BJ (cell line): ENCODE measurements around the gene PSPN. TPM values are rescaled to one million over a fixed set of nuclear protein-coding genes. Genes with fewer than 3 reads are reported as not detected.

Experiments
- CTCF ChIA-PET: fragments of 350-600 bp; formaldehyde crosslinking; extraction: SDS; loops from one replicate; lab custom pipeline; 2021; ENCODE audit warnings: antibody characterized with exemption, inconsistent platforms; lab: Yijun Ruan, JAX
- POLR2A ChIA-PET: fragments of 300-600 bp; sonication (Branson Sonifier 250); formaldehyde crosslinking; extraction: SDS; loops from one replicate; lab custom pipeline; 2021; ENCODE audit warnings: antibody characterized with exemption; lab: Charles Lee
- DNase-seq: peaks from one replicate; pipeline ENCODE4 v3.0.0-alpha.2; 2011; ENCODE audit warnings: low read depth
- H3K27me3 ChIP-seq: 2 replicates; pipeline ENCODE4 v1.6.0; 2011; ENCODE audit warnings: low read length; ENCODE audit not compliant: control insufficient read depth, insufficient read depth
- H3K36me3 ChIP-seq: 2 replicates; pipeline ENCODE4 v1.5.1; 2011; ENCODE audit warnings: low read length; ENCODE audit not compliant: control insufficient read depth, insufficient read depth
- H3K4me3 ChIP-seq: 2 replicates; pipeline ENCODE4 v1.5.1; 2011; ENCODE audit warnings: low read depth, mild to moderate bottlenecking, control low read depth, low read length
- CTCF ChIP-seq: IDR thresholded peaks from 2 replicates; pipeline ENCODE4 v1.5.1; 2011; ENCODE audit warnings: low read depth, mild to moderate bottlenecking, control low read depth, inconsistent platforms, low read length, moderate library complexity; ENCODE audit not compliant: insufficient read depth
- polyA plus RNA-seq: library from polyadenylated mRNA; depleted of rRNA; stranded (reverse); fragments of >200 nt; gene quantifications from 2 replicates; pipeline ENCODE4 v1.2.3, GENCODE V29; 2011; rRNA removed
- small RNA-seq: library from RNA; depleted of rRNA; stranded (forward); fragments of <200 nt; gene quantifications from one replicate; pipeline ENCODE3, GENCODE V24; 2012; ENCODE audit warnings: low replicate concordance, low read depth; ENCODE audit not compliant: insufficient read length

The PSPN gene
- polyA plus RNA-seq, 1 experiment = 0.32 TPM

GRCh38 chr19:6334490-6335285 lies 41.0 kb downstream of the PSPN start:
- no peak for TF ChIP-seq CTCF
- 0 out of 2 replicates have a peak, but pooled peaks cover 1% of the 10 kb centered on the region for H3K27me3 ChIP-seq
- ChIA-PET POLR2A (no interaction called here), CTCF (interaction anchor here (0.7 kb wide), 1 partner anchor 220 kb away, joined by 3 read pairs; no protein-coding TSS in a partner anchor)
- H3K4me3 ChIP-seq = no peak overlapping the region
- no peak for DNase-seq
- H3K36me3 ChIP-seq = no peaks in the 10 kb centered on the region

GRCh38 chr19:6333439-6333838 lies 42.3 kb downstream of the PSPN start, which contains the start of gene ACER1:
Gene ACER1, minus strand, starts transcription at chr19:6333612. Its CDS starts 61 bp downstream, at chr19:6333551.
- no peak within 1 kb of the TSS for H3K4me3 ChIP-seq
- H3K36me3 ChIP-seq = no peaks in the 10 kb centered on the region
- ChIA-PET CTCF (interaction anchor here (1.1 to 1.9 kb wide), 2 partner anchors 8 to 115 kb away, joined by 3 to 6 read pairs; no protein-coding TSS in a partner anchor), POLR2A (no interaction called here)
- DNase-seq = no peak
- 0 out of 2 replicates have a peak, but pooled peaks cover 1% of the 10 kb centered on the region for H3K27me3 ChIP-seq
- TF ChIP-seq CTCF = no peak

- no peak for TF ChIP-seq CTCF
- Histone ChIP-seq H3K36me3 (no peaks in the 10 kb centered on the region), H3K27me3 (peaks cover 3% of the 10 kb centered on the region), H3K4me3 (no peak overlapping the region)
- DNase-seq = no peak
- ChIA-PET POLR2A (no interaction called here), CTCF (no interaction called here)
Measured at GRCh38 chr19:6326815-6327214, 48.9 kb downstream of the PSPN start.

GRCh38 chr19:6325614-6326013 lies 50.1 kb downstream of the PSPN start:
- ChIA-PET POLR2A (interaction anchor here (0.6 kb wide), 1 partner anchor 21 kb away, joined by 4 read pairs; no protein-coding TSS in a partner anchor), CTCF (interaction anchor here (0.7 kb wide), 1 partner anchor 107 kb away, joined by 3 read pairs; no protein-coding TSS in a partner anchor)
- Histone ChIP-seq H3K4me3 (no peak overlapping the region), H3K36me3 (no peaks in the 10 kb centered on the region), H3K27me3 (peaks cover 2% of the 10 kb centered on the region)
- DNase-seq = no peak
- TF ChIP-seq CTCF = no peak

Small RNA genes within 50 kb of the gene (small RNA-seq; reads per million reads assigned to genes)
- gene MIR6790 = not detected
- not detected for gene MIR6885

Other genes with a start within 250 kb of the PSPN start
- not detected in 2 replicates for gene ACSBG2, start 240.3 kb downstream of the PSPN start, polyA plus RNA-seq
- gene MLLT1, start 96.0 kb downstream of the PSPN start, polyA plus RNA-seq = 19.0 and 28.1 TPM in 2 replicates
- 0.05 and 0.10 TPM in 2 replicates for gene ACER1, start 42.3 kb downstream of the PSPN start, polyA plus RNA-seq
- 45.9 and 69.9 TPM in 2 replicates for gene CLPP, start 14.4 kb downstream of the PSPN start, polyA plus RNA-seq
- 29.2 and 40.9 TPM in 2 replicates for gene ALKBH7, start 3.1 kb downstream of the PSPN start, polyA plus RNA-seq
- 45.3 and 49.4 TPM in 2 replicates for gene GTF2F1, start 17.2 kb upstream of the PSPN start, polyA plus RNA-seq
- 49.4 and 68.7 TPM in 2 replicates for gene KHSRP, start 48.9 kb upstream of the PSPN start, polyA plus RNA-seq
- 0.05 TPM in 1 of 2 replicates, not detected in the other for gene SLC25A41, start 57.8 kb upstream of the PSPN start, polyA plus RNA-seq
- 6.3 and 7.4 TPM in 2 replicates for gene SLC25A23, start 83.9 kb upstream of the PSPN start, polyA plus RNA-seq
- not detected in 2 replicates for gene CRB3, start 88.3 kb upstream of the PSPN start, polyA plus RNA-seq
- gene DENND1C, start 105.9 kb upstream of the PSPN start, polyA plus RNA-seq = 0.07 TPM in 1 of 2 replicates, not detected in the other
- not detected in 2 replicates for gene TUBB4A, start 126.4 kb upstream of the PSPN start, polyA plus RNA-seq
- 0.11 and 0.26 TPM in 2 replicates for gene TNFSF9, start 155.1 kb upstream of the PSPN start, polyA plus RNA-seq
- gene CD70, start 215.2 kb upstream of the PSPN start, polyA plus RNA-seq = not detected in 2 replicates